WTC11 (cell line): ENCODE measurements around the gene FAF1. TPM values are rescaled to one million over a fixed set of nuclear protein-coding genes. Genes with fewer than 3 reads are reported as not detected.
A peak's percentile ranks its signal among the peaks of the same experiment; 100 is the strongest.
"Not testable (repeated sequence)": the region's sequence is repeated elsewhere in the genome, so short reads cannot be mapped to it uniquely, and the experiment has no call there.

Experiments
- ATAC-seq: fragments of 200-7000 bp; cut with Tn5 transposase; 2 replicates; pipeline ENCODE4 v1.10.0; 2021; ENCODE audit warnings: mild to moderate bottlenecking, moderate library complexity
- CTCF ChIA-PET: fragments of 300-600 bp; sonication (Branson Sonifier 250); formaldehyde crosslinking; loops from one replicate; lab custom pipeline; 2021; ENCODE audit warnings: antibody characterized with exemption; lab: Charles Lee
- POLR2A ChIA-PET: fragments of 350-600 bp; sonication (Branson Sonifier 250); formaldehyde crosslinking; loops from one replicate; lab custom pipeline; 2021; ENCODE audit warnings: antibody characterized with exemption; lab: Charles Lee
- DNase-seq: peaks from one replicate; pipeline ENCODE4 v3.0.0; 2021; ENCODE audit warnings: low spot score
- H3K27ac Mint-ChIP-seq: 2 replicates; pipeline ENCODE4 v1.8.0; 2021; ENCODE audit warnings: mixed read lengths
- H3K27me3 Mint-ChIP-seq: 2 replicates; pipeline ENCODE4 v1.8.0; 2021; ENCODE audit warnings: low read depth, mild to moderate bottlenecking, moderate library complexity, mixed read lengths
- H3K36me3 Mint-ChIP-seq: 2 replicates; pipeline ENCODE4 v1.8.0; 2021; ENCODE audit warnings: mixed read lengths
- H3K4me1 Mint-ChIP-seq: 2 replicates; pipeline ENCODE4 v1.8.0; 2022; ENCODE audit warnings: mixed read lengths
- H3K4me3 Mint-ChIP-seq: 2 replicates; pipeline ENCODE4 v1.8.0; 2021; ENCODE audit warnings: mild to moderate bottlenecking, moderate library complexity, mixed read lengths
- H3K9me3 Mint-ChIP-seq: 2 replicates; pipeline ENCODE4 v1.8.0; 2021; ENCODE audit warnings: mixed read lengths
- ATF1 ChIP-seq: sonication (generic); formaldehyde crosslinking; IDR thresholded peaks from 2 replicates; pipeline ENCODE4 v1.8.1; 2023; ENCODE audit warnings: mild to moderate bottlenecking, moderate library complexity, missing genetic modification reagents
- CREM ChIP-seq: sonication (generic); formaldehyde crosslinking; IDR thresholded peaks from 2 replicates; pipeline ENCODE4 v1.8.1; 2022; ENCODE audit warnings: mild to moderate bottlenecking, missing genetic modification reagents, moderate library complexity
- ESRRA ChIP-seq: sonication (generic); formaldehyde crosslinking; IDR thresholded peaks from 2 replicates; pipeline ENCODE4 v1.8.1; 2022; ENCODE audit warnings: mild to moderate bottlenecking, missing genetic modification reagents, borderline replicate concordance
- FOXK1 ChIP-seq: sonication (generic); formaldehyde crosslinking; IDR thresholded peaks from 2 replicates; pipeline ENCODE4 v1.8.0; 2022; ENCODE audit warnings: mild to moderate bottlenecking, moderate library complexity, missing genetic modification reagents
- FOXP4 ChIP-seq: sonication (generic); formaldehyde crosslinking; IDR thresholded peaks from 2 replicates; pipeline ENCODE4 v1.8.0; 2022; ENCODE audit warnings: mild to moderate bottlenecking, missing genetic modification reagents
- KAT7 ChIP-seq: sonication (generic); formaldehyde crosslinking; IDR thresholded peaks from 2 replicates; pipeline ENCODE4 v1.8.1; 2023; ENCODE audit warnings: missing genetic modification reagents, mild to moderate bottlenecking, borderline replicate concordance
- SMAD3 ChIP-seq: sonication (generic); formaldehyde crosslinking; IDR thresholded peaks from 2 replicates; pipeline ENCODE4 v1.8.0; 2022; ENCODE audit warnings: missing genetic modification reagents, mild to moderate bottlenecking, borderline replicate concordance
- SMAD4 ChIP-seq: sonication (generic); formaldehyde crosslinking; IDR thresholded peaks from 2 replicates; pipeline ENCODE4 v1.8.0; 2022; ENCODE audit warnings: mild to moderate bottlenecking, missing genetic modification reagents
- SP1 ChIP-seq: sonication (generic); formaldehyde crosslinking; conservative IDR thresholded peaks from 2 replicates; pipeline ENCODE4 v1.8.1; 2022; ENCODE audit warnings: missing genetic modification reagents
- TEAD4 ChIP-seq: sonication (generic); formaldehyde crosslinking; IDR thresholded peaks from 2 replicates; pipeline ENCODE4 v1.8.0; 2022; ENCODE audit warnings: mild to moderate bottlenecking, missing genetic modification reagents
- ZNF317 ChIP-seq: sonication (generic); formaldehyde crosslinking; IDR thresholded peaks from 2 replicates; pipeline ENCODE4 v1.8.1; 2023; ENCODE audit warnings: low read depth, mild to moderate bottlenecking, moderate library complexity, missing genetic modification reagents, borderline replicate concordance
- total RNA-seq: library from RNA; stranded (reverse); gene quantifications from 3 replicates; pipeline ENCODE4 v1.2.3, GENCODE V29; 2021
- TF ChIP-seq, protein P1 (sequence below): fragments of 200-600 bp; IDR thresholded peaks from 2 replicates; pipeline ENCODE4 v1.8.0; 2022; ENCODE audit warnings: antibody characterized with exemption
- TF ChIP-seq, protein P2 (sequence below): sonication (generic); formaldehyde crosslinking; IDR thresholded peaks from 2 replicates; pipeline ENCODE4 v1.8.1; 2022; ENCODE audit warnings: low read depth, mild to moderate bottlenecking, moderate library complexity, missing genetic modification reagents, borderline replicate concordance
- TF ChIP-seq, protein P3 (sequence below): fragments of 250-450 bp; sonication (Bioruptor Pico); IDR thresholded peaks from 2 replicates; pipeline ENCODE4 v1.9.0; 2021; ENCODE audit warnings: mild to moderate bottlenecking
- TF ChIP-seq, protein P4 (sequence below): fragments of 250-450 bp; sonication (Bioruptor Pico); IDR thresholded peaks from 2 replicates; pipeline ENCODE4 v2.1.2; 2022; ENCODE audit warnings: mild to moderate bottlenecking, moderate library complexity
- TF ChIP-seq, protein P5 (sequence below): sonication (generic); formaldehyde crosslinking; IDR thresholded peaks from 2 replicates; pipeline ENCODE4 v1.8.1; 2023; ENCODE audit warnings: mild to moderate bottlenecking, missing genetic modification reagents, moderate library complexity
- TF ChIP-seq, protein P6 (sequence below): sonication (generic); formaldehyde crosslinking; IDR thresholded peaks from 2 replicates; pipeline ENCODE4 v1.8.1; 2023; ENCODE audit warnings: mild to moderate bottlenecking, missing genetic modification reagents
- TF ChIP-seq, protein P7 (sequence below): sonication (generic); formaldehyde crosslinking; IDR thresholded peaks from 2 replicates; pipeline ENCODE4 v1.8.1; 2022; ENCODE audit warnings: low read depth, missing genetic modification reagents, borderline replicate concordance

Gene FAF1
- total RNA-seq, 1 experiment from 2014 or later: 53.5 TPM

DNA sequence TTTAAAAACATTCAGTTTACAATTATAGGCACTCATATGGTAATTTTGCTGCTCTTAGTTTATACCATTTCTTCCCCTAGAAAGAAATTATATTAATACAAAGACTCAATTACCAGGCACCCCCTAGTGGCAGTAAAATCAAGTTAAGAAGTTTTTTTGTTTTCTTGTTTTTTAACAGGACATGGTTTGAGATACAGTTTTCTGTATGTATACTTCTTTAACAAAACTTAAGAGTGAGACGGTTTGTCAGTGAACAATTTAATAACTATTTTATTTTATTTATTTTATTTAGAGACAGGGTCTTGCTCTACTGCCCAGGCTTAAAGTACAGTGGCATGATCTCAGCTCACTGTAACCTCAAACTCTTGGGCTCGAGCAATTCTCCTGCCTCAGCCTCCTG lies 224.6 kb downstream of the FAF1 start (continued):
- TF ChIP-seq, protein P1, sequence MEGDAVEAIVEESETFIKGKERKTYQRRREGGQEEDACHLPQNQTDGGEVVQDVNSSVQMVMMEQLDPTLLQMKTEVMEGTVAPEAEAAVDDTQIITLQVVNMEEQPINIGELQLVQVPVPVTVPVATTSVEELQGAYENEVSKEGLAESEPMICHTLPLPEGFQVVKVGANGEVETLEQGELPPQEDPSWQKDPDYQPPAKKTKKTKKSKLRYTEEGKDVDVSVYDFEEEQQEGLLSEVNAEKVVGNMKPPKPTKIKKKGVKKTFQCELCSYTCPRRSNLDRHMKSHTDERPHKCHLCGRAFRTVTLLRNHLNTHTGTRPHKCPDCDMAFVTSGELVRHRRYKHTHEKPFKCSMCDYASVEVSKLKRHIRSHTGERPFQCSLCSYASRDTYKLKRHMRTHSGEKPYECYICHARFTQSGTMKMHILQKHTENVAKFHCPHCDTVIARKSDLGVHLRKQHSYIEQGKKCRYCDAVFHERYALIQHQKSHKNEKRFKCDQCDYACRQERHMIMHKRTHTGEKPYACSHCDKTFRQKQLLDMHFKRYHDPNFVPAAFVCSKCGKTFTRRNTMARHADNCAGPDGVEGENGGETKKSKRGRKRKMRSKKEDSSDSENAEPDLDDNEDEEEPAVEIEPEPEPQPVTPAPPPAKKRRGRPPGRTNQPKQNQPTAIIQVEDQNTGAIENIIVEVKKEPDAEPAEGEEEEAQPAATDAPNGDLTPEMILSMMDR: peak; percentile 38; the same call in 1 of the 2 replicates
- no peak for TF ChIP-seq TEAD4 (CRISPR knock-in tag)
- TF ChIP-seq SMAD4: no peak

DNA sequence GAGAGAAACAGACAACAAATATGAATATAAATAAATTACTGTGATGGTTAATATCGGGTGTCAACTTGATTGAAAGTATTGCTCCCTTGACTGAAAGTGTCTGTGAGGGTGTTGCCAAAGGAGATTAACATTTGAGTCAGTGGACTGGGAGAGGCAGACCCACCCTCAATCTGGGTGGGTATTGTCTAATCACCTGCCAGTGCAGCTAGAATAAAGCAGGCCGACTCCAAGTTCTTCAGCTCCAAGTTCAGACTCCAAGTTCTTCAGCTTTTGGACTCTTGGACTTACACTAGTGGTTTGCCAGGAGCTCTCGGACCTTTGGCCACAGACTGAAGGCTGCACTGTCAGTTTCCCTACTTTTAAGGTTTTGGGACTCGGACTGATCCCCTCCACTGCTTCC lies 232.5 kb downstream of the FAF1 start:
- DNase-seq, H3K4me1 Mint-ChIP-seq, H3K27ac Mint-ChIP-seq, H3K9me3 Mint-ChIP-seq, ATAC-seq, H3K4me3 Mint-ChIP-seq, H3K36me3 Mint-ChIP-seq, H3K27me3 Mint-ChIP-seq, POLR2A ChIA-PET: not testable (repeated sequence)
- CTCF ChIA-PET: interaction anchor here (1.7 kb wide), 1 partner anchor 107 kb away, joined by 4 read pairs; no protein-coding TSS in a partner anchor

DNA sequence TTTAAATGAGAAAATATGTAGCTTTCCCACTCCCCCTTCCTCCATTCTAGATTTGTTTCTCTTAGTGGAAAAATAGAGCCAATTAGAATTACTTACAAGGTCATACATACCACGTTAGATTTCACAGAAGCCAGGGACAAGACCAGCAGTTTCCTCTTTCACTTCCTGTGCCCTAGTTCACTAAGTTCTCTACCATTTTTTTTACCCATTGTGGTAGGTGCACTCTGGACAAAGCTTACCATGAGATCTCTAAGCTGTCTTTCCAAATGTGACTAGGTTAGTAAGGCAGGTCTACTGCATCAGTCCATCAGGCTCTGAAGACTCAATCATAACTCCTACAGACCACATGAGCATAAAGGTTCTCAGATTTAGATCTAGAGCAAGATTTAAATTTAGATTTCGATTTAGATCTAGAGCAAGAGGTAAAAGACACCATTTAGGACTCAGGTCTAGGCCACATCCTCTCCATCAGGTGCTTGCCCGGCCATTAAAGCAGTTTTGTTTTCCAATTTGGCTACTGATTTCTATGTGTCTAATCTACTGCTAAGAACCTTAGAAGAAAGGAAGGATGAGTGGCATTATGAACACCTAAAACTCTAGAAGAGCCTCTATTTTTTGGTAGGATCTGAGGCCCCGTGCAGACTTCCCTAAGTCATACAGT lies 235.3 kb downstream of the FAF1 start:
- TF ChIP-seq, protein P2, sequence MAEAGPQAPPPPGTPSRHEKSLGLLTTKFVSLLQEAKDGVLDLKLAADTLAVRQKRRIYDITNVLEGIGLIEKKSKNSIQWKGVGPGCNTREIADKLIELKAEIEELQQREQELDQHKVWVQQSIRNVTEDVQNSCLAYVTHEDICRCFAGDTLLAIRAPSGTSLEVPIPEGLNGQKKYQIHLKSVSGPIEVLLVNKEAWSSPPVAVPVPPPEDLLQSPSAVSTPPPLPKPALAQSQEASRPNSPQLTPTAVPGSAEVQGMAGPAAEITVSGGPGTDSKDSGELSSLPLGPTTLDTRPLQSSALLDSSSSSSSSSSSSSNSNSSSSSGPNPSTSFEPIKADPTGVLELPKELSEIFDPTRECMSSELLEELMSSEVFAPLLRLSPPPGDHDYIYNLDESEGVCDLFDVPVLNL (CRISPR knock-in tag): no peak
- no peak for TF ChIP-seq KAT7
- TF ChIP-seq FOXK1 (CRISPR knock-in tag): no peak
- no peak for TF ChIP-seq ESRRA (CRISPR knock-in tag)
- TF ChIP-seq, protein P3, sequence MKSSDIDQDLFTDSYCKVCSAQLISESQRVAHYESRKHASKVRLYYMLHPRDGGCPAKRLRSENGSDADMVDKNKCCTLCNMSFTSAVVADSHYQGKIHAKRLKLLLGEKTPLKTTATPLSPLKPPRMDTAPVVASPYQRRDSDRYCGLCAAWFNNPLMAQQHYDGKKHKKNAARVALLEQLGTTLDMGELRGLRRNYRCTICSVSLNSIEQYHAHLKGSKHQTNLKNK (CRISPR knock-in tag): no peak
- TF ChIP-seq CREM (CRISPR knock-in tag): no peak
- TF ChIP-seq, protein P4, sequence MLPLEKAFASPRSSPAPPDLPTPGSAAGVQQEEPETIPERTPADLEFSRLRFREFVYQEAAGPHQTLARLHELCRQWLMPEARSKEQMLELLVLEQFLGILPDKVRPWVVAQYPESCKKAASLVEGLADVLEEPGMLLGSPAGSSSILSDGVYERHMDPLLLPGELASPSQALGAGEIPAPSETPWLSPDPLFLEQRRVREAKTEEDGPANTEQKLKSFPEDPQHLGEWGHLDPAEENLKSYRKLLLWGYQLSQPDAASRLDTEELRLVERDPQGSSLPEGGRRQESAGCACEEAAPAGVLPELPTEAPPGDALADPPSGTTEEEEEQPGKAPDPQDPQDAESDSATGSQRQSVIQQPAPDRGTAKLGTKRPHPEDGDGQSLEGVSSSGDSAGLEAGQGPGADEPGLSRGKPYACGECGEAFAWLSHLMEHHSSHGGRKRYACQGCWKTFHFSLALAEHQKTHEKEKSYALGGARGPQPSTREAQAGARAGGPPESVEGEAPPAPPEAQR (CRISPR knock-in tag): no peak
- TF ChIP-seq, protein P5, sequence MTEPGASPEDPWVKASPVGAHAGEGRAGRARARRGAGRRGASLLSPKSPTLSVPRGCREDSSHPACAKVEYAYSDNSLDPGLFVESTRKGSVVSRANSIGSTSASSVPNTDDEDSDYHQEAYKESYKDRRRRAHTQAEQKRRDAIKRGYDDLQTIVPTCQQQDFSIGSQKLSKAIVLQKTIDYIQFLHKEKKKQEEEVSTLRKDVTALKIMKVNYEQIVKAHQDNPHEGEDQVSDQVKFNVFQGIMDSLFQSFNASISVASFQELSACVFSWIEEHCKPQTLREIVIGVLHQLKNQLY: no peak
- TF ChIP-seq SMAD3 (CRISPR knock-in tag): no peak
- TF ChIP-seq, protein P6, sequence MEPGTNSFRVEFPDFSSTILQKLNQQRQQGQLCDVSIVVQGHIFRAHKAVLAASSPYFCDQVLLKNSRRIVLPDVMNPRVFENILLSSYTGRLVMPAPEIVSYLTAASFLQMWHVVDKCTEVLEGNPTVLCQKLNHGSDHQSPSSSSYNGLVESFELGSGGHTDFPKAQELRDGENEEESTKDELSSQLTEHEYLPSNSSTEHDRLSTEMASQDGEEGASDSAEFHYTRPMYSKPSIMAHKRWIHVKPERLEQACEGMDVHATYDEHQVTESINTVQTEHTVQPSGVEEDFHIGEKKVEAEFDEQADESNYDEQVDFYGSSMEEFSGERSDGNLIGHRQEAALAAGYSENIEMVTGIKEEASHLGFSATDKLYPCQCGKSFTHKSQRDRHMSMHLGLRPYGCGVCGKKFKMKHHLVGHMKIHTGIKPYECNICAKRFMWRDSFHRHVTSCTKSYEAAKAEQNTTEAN (CRISPR knock-in tag): no peak
- no peak for TF ChIP-seq FOXP4
- no peak for TF ChIP-seq ZNF317 (CRISPR knock-in tag)
- TF ChIP-seq, protein P7, sequence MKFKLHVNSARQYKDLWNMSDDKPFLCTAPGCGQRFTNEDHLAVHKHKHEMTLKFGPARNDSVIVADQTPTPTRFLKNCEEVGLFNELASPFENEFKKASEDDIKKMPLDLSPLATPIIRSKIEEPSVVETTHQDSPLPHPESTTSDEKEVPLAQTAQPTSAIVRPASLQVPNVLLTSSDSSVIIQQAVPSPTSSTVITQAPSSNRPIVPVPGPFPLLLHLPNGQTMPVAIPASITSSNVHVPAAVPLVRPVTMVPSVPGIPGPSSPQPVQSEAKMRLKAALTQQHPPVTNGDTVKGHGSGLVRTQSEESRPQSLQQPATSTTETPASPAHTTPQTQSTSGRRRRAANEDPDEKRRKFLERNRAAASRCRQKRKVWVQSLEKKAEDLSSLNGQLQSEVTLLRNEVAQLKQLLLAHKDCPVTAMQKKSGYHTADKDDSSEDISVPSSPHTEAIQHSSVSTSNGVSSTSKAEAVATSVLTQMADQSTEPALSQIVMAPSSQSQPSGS: no peak
- TF ChIP-seq SP1: no peak
- TF ChIP-seq SMAD4: no peak
- no peak for TF ChIP-seq ATF1
- ATAC-seq (no peak), DNase-seq (no peak)
- H3K4me1 Mint-ChIP-seq: peaks cover 11% of the 10 kb centered on the region
- no peak overlapping the region for H3K27ac Mint-ChIP-seq
- POLR2A ChIA-PET: no interaction called here
- H3K4me3 Mint-ChIP-seq: no peak overlapping the region
- no peaks in the 10 kb centered on the region for H3K9me3 Mint-ChIP-seq
- no peaks in the 10 kb centered on the region for H3K36me3 Mint-ChIP-seq
- CTCF ChIA-PET: no interaction called here
- H3K27me3 Mint-ChIP-seq: no peaks in the 10 kb centered on the region
